NCI-H2107 (cell line): ENCODE data around the gene ZNF488.

Experiments
- DNase-seq: peaks from one replicate; lab custom pipeline; 2025; lab: John Stamatoyannopoulos, UW

Gene ZNF488

DNA sequence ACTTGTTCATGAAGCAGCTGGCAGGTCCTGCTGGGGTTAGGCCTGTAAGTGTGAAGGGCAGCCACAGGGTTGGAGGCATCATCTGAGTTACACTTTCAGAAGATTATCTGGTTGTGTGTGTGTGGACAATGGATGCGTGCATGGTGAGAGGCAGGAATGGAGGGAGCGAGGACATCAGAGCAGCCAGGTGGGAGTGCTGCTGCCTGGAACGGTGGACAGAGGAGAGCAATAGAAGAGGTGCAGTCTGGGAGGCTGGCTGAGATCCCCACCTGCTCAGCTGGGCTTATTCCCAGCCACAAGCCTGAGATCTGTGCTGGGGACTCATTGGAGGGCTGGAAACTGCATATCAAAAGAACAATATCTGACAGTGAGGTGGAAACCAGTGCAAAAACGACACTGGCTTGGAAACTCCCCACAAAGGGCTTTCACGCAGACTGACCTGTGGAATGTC is 17.9 kb downstream of the ZNF488 start:
- DNase-seq, result no peak

DNA sequence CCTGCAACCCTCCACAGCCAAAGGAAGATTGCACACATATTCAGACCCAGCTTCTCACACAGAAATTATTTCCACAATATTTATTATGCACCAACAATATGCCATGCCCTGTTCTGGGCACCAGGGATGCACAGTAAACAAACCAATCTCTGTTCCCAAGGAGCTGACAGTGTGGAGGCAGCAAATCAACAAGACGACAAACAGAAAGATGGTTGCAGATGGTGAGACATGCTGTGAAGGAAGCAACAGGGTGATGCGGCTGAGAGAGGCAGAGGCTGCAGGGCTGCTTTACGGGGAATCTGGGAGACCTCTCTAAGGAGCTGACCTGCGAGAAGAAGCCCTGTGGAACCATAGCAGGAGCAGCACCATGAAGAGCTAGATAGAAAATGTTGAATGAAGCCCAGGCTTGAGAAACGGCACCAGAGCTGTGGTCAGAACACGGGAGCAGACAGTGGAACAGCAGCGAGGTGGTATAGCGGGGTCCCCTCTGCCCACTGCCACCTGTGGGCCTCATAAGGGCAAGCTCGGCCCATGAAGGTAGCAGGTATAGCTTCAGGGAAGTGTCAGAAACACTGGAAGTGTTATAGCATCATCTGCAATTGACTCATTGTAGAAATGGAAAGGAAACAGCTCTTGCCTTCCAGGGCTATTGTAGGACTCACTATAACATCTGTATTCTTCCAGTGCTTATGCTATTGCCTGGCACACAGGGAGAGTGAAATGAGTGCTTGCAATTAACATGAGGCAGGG is 18.5 kb downstream of the ZNF488 start:
- DNase-seq, result no peak

DNA sequence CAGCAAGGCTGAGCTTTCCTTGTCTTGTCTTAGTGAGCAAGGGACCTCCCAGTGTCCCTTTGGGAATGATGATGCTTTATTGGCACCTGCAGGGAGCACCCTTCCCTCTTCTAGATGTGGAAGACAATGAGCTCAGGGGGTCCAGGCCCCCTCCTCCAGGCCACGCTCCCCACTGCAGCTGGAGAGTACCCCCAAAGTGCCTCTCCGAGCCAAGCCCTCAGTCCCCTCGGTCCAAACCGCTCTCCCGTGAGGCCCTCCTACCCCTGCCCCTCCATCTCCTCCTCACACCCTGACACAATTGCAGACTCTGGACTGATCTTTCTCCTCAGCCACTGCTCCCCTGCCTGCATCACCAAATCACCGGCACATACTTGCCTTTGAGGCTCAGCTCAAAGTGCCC is 19.2 kb downstream of the ZNF488 start:
- DNase-seq, result no peak

DNA sequence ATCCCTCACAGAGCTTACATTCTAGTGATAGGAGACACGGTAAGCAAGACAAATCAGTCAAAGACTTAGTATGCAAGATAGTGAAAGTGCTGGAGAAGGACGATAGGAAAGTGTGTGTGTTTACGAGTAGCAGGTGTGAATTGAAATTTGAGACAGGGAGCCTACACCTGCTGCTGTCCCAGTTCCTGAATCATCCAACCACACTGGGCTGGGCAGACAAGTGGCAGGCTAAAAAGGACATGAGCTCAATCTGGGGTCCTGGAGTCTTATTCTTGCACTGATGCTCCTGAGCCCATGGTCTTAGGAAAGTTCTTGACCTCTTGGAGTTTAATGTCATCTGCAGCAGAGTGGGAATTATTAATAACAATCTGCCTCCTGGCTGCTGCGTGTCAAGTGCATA is 19.7 kb downstream of the ZNF488 start:
- DNase-seq, result no peak

DNA sequence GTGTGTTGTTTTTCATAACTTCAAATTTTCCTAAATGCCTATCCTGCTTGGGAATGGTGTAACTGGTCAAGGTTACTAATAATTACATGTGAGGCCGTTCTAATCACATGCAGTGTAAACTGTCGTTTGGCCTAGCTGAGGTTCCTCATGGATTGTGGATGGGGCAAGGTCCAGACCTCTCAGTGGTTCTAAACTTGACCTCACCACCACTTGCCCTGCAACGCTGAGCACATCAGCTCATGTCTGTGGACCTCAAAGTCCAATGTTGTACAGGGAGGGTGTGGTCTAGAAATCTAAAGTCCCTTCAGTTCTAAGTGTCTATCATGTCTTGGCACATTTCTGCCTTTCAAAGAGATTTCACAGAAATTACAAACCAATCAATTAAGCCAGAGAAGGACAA is 20.3 kb downstream of the ZNF488 start:
- no peak for DNase-seq

DNA sequence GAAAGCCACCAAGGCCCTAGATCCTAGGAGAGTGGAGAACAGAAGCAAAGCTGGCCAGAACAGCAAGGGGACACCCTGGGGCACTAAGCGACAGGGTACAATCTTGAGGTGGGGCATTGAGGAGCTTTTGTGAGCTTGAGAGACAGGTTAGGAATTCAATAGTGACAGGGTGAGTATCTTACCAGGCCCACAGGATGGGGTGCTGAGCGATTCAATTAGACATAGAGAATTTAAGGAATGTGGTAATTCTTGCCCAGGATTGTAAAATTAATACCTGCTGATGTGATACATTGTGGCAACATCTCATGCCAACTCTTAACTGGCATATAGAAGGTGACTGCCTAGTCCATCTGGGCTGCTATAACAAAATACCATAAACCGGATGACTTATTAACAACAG is 21.9 kb downstream of the ZNF488 start:
- DNase-seq, result no peak

DNA sequence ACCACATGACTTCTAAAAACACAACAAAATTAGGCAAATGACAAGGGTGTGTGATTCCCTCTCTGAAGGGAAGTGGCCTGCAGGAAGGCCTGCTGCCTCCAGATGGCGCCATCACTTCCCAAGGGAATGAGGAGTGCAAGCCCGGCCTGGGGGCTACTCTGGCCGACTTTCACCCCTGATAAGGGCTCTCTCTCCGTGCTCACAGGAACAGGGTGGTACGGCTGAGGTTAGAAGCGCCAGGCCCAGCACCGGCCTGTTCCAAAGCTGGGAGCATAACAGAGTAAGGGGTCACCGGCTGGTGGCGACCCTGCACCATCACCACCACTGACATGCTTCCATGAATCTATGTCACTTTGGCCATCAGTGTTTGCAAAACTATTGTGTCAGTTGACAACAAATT is 22.8 kb downstream of the ZNF488 start:
- no peak for DNase-seq

DNA sequence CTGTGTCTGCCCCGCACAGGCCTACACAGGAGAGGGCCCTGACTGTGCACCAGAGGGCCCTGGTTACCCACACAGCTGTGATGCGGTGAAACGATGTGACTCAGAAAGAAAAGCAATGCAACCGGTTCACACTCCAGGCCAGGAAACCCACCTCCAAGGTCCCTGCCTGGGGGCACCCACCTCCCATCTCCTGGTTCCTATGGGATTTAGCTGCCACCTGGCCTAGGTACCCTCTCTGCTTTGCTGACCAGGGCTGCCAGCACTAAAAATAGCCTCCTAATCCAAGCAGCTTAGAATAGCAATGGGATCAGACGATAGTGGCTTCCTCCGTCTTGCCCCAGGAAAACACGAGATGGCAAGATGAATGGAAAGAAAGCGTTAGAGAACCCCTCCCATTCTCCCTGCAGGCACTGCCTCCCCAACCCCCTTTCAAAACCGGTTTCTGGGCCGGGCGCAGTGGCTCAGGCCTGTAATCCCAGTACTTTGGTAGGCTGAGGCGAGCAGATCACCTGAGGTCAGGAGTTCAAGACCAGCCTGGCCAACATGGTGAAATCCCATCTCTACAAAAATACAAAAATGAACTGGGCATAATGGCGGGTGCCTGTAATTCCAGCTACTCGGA is 23.6 kb downstream of the ZNF488 start:
- no peak for DNase-seq

DNA sequence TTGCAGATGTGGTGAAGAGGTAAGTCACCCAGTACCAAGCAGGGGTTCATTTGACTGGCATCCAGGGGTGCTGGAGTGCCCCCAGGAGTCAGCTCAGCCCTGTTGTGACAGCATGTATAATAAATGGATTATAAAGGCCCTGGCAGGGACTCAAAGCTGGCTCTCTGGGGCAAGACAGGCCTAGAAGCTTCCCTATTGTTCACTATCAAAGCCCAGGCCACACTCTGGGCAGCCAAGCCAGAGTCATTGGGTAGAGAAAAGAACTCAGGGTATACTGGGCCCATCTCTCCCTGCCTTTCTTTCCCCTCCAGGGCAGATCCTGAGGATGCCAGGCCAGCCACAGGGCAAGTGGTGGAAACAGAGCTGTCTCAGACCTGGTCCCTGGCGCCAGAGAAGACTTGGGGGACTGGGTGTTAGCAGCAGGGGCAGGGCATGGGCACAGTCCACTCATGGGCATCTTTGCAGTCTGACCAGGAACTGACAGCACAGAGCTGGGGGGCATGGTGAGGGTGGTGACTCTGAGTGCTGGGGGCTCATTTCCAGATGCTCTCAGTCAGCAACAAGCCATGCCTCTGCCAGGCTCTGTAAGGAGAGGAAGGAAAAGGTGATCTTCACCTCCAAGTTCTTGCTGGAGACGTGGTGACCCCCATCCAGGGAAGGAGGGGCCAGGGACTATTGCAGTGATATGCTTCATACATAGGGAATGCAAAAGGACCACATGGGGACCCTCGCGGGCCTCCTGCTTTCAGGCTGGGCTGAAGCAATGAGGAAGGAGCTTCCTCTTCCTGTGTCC is 24.3 kb downstream of the ZNF488 start:
- DNase-seq, result no peak

DNA sequence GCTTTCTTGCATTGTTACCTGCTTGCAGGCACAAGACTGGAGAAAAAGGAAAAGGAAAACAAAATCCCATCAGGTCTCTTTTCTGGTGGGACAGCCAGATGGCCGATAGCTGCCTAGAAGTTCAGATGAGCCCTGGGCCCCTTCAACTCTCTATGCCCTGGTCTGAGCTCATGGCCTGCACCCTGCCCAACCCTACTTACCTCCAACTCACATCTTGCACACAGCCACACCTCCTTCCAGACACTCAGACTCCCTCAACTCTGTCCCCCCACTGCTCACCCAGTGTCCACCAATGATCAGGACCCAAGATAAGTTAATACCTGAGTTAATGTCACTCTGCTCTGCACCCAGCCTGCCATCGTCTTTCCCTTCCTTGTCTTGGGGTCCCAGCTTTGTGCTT is 25.0 kb downstream of the ZNF488 start:
- DNase-seq, result no peak

DNA sequence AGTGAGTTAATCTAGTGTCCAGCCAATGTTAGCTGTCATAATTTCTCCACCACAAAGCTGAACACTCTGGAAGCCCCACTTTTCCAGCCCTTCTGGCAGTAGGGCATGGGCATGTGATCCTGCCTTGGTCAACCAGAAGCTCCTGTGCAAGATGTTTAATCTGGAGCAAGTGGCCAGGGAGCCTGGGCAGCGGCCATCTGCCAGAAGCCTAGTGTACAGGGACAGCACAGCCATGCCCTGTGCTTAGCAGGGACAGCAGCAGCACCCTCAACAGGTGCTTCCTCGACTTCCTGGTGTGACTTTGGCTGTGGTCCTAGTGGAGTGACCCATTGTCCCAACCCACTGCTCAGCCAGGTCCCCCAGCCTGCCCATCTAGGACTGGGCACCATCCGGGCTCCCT is 25.6 kb downstream of the ZNF488 start:
- no peak for DNase-seq

DNA sequence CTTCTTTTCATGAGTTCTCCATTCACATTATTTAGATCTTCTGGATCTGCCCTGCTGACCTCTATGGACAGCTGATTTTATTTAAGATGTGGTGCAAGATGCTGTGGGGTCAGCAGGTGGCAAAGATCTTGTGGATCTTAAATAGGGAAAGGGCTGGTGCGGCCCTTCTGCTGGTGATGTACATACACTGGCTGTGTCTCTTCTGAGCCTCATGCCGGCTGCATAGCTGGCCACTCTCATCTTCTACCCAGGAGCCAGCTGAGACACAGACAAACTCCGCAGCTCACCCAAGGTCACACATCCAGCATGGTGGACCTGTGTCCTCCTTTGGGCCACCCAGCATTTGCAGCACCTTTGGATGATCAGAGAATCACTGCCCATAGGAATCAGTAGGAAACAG is 26.2 kb downstream of the ZNF488 start:
- DNase-seq, result no peak

DNA sequence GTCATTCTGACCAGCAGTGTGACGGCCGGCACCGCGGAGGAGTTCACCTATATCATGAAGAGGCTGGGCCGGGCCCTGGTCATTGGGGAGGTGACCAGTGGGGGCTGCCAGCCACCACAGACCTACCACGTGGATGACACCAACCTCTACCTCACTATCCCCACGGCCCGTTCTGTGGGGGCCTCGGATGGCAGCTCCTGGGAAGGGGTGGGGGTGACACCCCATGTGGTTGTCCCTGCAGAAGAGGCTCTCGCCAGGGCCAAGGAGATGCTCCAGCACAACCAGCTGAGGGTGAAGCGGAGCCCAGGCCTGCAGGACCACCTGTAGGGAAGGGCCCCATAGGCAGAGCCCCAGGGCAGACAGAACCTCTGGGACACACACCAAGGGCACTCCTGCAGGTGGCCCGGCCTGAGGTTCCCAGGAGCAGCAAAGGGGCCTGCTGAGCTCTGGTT is 26.9 kb downstream of the ZNF488 start:
- DNase-seq, result no peak

DNA sequence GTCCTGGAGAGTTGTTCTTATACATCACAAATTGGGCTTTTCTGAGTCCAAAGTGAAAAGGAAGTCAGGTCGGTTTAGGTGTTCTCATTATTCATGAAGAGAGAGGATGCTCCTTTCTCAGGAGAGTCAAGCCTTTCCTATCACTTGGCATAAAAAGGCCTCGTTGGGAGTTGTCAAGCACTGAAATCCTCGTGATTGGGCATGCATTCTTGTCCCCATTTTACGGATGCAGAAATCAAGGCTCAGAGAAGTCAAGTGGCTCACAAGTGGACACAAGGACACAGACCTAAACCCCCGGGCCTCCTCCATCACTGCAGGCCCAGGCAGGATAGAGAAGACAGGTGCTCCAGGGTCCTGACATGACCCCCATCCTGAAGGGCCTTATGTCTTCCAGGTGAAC is 27.4 kb downstream of the ZNF488 start:
- no peak for DNase-seq

DNA sequence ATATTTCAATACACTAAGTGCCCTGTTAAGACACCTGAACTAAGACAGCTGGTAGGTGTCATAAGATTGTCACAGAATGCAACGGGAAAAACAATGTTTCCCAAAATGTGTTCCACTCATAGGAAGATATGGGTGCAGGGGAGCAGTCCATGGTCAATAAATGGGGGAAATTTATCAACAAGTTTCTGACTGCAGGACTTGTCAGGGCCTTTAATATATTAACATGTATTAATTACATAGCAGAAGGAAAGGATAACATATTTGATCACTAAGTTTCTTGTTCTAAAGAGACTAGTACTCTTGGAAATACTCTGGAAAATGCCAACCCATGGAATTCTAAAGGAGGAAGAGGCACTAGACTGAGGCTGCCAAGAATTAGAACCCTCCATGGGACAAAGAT is 29.2 kb downstream of the ZNF488 start:
- no peak for DNase-seq

DNA sequence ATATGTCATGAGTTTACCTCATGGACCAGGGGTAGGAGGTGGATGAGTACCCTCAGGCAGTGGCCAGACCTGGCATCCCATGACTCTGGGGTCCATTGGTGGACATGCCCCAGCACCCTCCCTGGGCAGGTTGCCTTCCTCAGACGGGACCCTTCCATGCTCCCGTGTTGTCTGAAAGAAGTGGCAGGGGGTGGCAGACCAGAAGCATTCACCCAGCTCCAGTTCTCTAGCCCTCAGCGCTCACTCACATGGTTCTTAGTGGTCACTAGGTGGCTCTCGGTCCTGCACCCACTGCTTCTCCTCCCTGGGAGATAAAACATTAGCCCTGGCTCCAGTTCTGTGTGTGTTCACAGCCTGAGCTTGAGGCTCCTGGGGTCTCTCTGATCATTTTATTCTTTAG is 29.9 kb downstream of the ZNF488 start:
- DNase-seq, result no peak

DNA sequence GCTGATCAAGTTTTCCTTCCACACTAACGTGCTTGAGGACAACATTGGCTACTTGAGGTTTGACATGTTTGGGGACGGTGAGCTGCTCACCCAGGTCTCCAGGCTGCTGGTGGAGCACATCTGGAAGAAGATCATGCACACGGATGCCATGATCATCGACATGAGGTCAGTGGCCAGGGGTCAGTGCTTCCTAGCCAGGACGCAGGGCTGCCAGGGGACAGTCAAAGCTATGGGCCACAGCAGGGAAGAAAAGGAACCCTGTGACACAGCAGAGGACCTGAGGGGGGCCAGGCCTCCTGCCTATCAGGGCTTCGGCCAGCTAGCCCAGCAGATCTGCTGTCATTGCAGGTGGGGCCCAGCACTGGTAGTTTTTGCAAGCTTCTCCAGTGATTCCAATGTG is 30.7 kb downstream of the ZNF488 start:
- no peak for DNase-seq

DNA sequence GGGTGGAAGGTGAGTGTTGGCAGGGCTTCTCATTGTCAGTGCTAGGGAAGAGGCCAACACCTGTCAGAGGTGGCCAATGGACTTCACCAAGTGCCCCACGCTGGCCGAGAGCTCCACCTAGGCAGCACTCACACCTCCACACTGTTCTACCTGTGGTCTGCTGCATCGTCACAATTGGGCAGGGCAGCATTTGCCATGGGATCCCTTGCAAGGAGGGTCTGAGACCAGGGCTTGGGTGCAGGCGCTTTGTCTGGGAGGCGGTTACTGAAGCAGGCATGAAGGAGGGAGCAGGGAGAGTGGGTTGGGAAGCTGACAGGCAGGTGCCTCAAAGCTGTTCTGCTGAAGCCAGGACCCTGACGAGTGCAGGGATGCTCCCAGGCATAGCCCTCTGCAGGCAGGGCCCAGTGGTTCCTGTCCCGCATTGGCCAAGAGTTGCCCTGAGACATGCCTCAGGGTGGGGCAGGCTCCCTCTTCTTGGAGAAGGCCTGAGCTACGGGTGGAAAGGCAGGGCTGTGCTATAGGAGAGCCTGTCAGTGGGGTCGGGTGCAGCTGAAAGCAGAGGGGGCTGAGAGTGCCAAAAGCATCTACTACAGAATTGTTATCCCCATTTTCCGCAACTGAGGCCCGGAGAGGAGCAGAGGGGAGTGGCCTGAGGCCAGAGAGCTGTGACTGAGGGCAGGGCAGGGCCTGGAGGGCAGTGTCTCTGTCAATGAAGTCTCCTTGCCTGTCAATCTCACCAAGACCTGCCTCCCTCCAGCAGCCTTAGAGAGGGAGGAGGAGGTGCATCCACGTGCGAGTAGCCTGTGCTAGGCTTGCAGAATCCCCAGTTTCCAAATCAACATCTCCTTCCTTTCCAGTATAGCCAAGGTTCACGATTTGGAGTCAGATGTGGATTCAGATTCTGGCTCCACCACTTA is 31.9 kb downstream of the ZNF488 start:
- no peak for DNase-seq

DNA sequence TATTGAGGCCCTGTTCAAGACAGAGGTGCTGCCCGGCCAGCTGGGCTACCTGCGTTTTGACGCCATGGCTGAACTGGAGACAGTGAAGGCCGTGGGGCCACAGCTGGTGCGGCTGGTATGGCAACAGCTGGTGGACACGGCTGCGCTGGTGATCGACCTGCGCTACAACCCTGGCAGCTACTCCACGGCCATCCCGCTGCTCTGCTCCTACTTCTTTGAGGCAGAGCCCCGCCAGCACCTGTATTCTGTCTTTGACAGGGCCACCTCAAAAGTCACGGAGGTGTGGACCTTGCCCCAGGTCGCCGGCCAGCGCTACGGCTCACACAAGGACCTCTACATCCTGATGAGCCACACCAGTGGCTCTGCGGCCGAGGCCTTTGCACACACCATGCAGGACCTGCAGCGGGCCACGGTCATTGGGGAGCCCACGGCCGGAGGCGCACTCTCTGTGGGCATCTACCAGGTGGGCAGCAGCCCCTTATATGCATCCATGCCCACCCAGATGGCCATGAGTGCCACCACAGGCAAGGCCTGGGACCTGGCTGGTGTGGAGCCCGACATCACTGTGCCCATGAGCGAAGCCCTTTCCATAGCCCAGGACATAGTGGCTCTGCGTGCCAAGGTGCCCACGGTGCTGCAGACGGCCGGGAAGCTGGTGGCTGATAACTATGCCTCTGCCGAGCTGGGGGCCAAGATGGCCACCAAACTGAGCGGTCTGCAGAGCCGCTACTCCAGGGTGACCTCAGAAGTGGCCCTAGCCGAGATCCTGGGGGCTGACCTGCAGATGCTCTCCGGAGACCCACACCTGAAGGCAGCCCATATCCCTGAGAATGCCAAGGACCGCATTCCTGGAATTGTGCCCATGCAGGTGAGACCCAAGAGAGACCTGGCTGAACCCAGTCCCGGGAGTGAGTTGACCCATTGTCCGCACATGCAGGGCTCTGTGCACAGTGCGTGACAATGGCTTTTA is 33.1 kb downstream of the ZNF488 start:
- DNase-seq, result no peak

DNA sequence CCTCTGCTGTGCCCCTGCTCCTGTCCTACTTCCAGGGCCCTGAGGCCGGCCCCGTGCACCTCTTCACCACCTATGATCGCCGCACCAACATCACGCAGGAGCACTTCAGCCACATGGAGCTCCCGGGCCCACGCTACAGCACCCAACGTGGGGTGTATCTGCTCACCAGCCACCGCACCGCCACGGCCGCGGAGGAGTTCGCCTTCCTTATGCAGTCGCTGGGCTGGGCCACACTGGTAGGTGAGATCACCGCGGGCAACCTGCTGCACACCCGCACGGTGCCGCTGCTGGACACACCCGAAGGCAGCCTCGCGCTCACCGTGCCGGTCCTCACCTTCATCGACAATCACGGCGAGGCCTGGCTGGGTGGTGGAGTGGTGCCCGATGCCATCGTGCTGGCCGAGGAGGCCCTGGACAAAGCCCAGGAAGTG is 34.1 kb downstream of the ZNF488 start:
- DNase-seq, result no peak

DNA sequence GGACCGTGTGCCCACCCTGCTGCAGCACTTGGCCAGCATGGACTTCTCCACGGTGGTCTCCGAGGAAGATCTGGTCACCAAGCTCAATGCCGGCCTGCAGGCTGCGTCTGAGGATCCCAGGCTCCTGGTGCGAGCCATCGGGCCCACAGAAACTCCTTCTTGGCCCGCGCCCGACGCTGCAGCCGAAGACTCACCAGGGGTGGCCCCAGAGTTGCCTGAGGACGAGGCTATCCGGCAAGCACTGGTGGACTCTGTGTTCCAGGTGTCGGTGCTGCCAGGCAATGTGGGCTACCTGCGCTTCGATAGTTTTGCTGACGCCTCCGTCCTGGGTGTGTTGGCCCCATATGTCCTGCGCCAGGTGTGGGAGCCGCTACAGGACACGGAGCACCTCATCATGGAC is 34.6 kb downstream of the ZNF488 start:
- DNase-seq, result no peak
